AG08396 (cell line): Measurements from ENCODE around the gene PAQR7.
A peak's percentile ranks its signal among the peaks of the same experiment; 100 is the strongest.
"Not testable (repeated sequence)": the region's sequence is repeated elsewhere in the genome, so short reads cannot be mapped to it uniquely, and the experiment has no call there.

Experiments
- DNase-seq: peaks from one replicate; pipeline ENCODE4 v3.0.0; 2012; ENCODE audit warnings: low spot score, mixed read lengths

PAQR7 gene

DNA sequence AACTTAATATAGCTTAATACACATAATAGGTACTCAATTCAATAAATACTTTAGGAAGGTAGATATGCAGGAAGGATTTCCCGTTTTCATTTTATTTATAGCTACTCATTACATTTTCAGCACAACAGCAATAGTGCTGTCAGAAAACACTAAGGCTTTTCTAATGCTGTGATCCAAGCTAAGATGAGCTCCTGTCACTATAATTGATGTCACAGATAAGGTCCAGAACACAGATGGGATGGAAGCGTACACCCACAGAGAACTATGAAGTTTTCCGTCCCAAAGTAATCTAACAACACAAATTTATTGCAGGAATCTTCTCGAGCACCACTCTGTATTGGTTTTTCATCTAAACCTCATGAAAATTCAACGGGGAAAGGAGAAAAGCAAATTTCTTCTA is 29.8 kb downstream of the PAQR7 start:
- no peak for DNase-seq

DNA sequence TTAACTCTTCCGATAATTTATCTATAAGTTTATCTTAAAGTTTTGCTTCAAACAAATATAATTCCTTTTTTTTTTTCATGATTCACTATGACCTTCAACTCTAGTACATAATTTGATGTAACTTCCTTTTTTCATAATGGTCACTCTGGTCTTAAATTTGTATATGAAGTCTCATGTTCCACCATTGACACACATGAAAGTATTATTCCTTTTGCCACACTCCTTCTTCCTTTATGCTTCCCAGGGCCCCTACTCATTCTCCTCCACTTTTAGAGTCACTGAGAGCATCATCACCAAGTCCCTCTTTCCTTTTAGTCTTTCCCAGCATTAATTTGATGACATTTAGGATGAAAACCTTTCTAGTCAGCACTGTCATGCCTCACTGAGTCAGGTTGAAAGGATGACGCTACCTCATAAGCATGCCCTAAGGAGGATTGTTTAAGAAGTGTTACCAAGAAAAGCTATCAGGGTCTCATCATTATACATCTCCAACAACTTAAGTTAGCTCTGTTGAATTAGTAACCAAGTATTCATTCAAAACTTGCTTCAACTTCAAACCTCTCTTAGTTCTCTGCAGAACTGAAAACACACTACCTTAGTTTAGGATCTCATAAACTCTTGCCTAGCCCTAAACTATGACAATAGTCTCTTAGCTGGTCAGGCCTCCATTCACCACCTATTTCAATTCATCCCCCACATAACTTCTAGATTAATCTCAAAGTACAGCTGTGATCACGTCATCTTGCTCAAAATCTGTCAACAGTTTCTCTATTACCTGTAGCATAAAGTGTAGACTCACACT is 30.8 kb downstream of the PAQR7 start:
- DNase-seq: no peak

DNA sequence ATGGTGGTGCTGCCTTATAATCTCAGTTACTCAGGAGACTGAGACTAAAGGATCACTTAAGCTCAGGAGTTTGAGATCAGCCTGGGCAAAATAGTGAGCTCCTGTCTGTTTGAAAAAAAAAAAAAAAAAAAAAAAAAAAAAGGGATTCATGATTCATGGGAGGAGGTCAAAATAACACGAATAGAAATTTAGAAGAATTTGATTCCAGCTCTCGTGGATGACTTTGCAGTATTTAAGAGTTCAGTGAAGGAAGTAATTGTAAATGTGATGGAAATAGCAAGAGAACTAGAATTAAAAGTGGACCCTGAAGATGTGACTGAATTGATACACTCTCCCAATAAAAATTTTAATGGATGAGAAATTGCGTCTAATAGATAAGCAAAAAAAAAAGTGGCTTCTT is 32.0 kb downstream of the PAQR7 start:
- no peak for DNase-seq

DNA sequence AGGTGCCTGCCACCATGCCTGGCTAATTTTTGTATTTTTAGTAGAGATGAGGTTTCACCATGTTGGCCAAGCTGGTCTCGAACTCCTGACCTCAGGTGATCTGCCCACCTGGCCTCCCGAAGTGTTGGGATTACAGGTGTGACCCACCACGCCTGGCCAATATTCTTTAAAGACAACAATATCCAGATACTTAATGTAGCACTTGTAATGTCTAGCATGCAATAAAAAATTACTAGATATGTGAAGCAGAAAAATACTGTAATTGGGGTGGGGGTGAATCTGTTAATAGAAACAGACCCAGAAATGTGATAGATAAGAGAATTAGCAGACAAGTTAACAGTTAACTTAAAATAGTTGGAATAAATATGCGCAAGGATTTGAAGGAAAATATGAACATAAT is 35.7 kb downstream of the PAQR7 start:
- DNase-seq: not testable (repeated sequence)

DNA sequence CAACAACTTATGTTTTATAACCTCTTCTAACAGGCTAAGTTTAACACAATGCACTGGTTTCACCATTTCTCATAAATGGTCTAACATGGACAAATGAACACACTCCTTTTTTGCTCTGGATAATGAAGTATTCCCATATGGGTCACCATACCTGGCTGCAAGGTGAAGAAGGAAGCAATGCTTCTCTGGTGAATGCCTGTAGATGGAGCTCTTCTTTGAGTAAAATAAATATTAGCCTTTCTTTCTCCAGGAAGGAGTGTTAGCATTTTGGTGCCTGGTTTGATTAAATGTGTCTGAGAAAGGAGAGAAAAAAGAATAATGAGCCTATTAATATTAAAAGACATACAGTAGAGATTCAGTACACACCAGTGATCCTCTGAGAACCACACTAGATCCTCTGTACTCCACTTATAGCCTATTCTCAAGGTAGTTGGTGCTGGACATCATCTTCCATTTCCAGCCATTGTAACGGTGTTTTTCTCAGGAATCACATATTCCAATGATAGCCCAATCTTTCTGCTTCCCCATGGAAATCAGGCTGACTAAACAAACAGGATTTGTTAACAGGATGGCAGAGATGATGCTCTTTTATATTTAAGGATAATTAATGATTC is 38.1 kb downstream of the PAQR7 start:
- DNase-seq: no peak

DNA sequence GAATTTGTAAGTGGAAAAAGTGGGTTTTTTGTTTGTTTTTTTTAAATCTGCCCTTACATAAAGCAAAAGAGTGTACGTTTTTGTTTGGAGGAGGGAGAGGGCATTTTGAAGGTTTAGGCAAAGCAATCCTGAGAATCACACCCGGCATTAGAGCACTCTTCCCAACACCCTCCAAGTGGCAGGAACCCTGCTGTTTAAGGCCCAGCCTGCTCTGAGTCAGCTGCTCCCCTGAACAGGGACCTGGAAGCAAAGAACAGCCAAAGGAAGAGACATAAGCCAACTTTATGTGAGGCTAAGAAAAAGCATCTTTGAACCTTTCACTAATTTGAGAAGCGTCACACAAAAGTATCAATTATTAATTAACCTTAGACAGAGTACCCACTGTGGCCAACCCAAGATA is 38.8 kb downstream of the PAQR7 start:
- no peak for DNase-seq

DNA sequence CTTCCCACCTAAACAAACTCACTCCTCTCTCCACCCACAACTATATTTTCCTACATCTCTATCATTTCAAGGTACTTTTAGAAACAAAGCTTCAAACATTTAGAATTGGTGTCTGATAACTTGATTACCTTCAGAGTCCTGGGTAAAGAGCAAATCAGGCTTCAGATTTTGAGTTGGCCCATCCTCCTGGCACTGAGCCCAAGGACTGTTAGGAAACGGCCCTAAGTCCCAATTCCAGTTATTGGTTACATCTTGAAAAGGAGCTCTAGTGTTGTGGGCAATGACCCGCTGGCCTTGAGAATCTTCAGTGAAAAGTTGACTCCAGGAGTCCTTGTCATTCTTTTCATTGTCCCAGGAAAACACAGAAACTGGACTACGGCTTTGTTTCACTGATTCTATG is 40.6 kb downstream of the PAQR7 start:
- no peak for DNase-seq

DNA sequence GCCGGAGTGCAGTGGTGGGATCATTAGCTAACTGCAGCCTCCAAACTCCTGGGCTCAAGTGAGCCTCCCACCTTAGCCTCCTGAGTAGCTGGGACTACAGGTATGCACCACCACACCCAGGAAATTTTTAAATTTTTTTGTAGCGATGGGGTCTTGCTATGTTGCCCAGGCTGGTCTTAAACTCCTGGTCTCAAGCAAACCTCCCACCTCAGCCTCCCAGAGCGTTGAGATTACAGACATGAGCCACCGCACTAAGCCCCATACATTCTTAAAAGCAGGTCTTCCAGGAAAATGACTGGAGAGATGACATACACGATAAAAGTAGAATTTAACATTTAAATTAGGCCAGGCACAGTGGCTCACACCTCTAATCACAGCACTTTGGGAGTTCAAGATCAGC is 42.4 kb downstream of the PAQR7 start:
- DNase-seq: no peak

DNA sequence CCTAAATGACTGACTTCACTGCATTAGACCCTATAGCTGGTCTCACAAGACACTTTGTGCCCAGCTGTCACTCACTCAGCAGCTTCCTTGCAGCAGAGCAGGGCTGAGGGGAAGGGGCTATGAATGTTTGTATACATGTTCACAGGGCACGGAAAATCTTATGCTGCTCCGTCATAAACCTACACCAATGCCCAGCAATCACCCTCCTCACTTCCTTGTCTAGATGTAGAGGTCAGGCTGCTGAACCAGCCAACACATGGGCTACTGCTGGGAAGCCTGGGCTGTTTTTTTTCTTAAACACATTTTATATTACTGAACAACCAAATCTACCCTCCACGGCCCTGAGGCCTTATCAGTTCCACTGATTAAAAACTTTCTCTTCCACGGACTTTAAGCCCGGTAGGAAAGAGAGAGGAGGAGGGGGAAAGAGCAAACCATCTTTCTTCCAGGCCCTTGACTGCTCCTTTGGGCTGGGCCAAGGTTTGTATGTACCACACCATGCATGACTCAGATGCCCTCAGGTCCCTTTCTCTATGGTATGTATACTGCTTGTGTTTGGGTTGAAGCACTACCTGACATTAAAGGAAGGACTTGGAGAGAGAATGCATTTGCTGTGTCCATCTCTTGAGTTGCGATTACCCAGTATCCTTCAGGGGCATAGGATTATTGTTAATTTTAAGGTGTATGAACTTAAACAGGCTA is 43.0 kb downstream of the PAQR7 start:
- DNase-seq: no peak

DNA sequence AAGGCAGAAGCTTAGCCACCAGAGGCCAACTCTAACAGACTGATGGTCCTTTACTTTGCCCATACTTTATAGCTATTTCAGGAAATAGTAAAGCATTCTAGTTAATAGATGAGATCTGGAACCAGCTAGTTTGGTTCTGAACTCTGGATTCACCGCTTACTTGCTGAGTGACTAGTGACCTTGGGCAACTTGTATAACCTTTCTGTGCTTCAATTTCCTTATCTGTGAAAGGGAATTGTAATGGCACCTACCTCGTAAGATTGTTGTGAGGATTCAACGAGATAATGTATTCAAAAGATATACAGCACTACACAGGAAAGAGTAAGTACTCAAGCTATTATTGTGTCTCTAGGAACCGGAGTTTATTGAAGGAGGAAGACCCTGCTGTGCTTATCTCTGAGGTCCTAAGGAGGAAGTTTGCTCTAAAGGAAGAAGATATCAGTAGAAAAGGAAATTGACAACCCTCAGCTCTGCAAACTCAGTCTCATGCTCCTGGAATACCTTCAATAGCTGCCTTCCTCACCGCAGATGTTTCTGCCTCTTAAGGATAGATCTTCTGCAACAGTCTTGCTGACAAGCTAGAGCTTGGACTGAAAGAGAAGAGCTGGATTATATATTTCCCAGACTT is 43.8 kb downstream of the PAQR7 start:
- DNase-seq: no peak

DNA sequence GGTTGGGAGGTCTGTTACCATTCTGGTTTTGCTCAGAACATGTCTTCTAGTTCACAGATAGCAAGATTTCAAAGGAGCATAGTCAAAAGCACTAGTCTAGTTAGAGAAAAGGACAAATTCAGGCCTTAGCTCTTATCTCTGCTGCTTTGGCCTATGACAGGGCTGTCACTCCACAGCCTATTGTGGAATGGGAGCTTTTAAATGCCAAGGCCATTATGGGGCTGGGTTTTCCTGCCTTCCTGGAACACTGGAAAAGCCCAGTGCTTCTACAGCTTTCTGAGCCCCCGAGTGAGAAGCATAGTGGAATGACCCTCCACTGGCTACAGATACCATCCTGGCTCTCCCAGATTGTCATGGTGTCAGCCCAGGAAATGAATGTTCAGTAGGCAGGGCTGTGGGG is 46.5 kb downstream of the PAQR7 start:
- DNase-seq: no peak

DNA sequence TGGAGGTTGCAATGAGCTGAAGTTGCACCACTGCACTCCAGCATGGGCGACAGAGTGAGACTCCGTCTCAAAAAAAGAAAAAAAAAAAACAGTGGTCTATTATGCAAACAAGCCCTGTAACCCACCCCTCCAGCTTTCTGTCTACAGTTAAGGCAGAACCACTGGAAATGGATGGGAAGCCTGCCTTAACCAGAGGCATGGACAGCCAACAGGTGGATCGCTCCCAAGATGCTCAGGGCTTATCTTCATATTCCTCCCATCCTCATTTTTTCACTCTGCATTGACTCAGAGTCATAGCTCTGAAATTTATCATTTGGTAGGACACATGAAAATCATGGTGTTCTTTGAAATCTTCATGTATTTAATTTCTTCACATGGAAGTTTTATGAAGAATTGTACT is 47.0 kb downstream of the PAQR7 start:
- no peak for DNase-seq

DNA sequence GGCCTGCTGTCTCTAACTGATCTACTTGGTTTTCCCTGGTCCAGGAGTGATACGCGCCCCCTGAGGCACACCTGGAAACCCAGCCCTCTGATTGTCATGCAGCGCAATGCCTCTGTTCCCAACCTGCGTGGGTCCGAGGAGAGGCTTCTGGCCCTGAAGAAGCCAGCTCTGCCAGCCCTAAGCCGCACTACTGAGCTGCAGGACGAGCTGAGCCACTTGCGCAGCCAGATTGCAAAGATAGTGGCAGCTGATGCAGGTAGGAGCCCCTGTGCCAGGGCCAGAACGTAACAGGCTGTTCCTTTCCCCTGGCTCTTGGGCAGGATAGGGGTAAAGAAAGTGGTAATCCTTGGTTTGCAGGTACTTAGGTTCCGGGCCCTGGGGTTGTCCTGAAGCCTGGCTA is 48.9 kb downstream of the PAQR7 start:
- DNase-seq: no peak

DNA sequence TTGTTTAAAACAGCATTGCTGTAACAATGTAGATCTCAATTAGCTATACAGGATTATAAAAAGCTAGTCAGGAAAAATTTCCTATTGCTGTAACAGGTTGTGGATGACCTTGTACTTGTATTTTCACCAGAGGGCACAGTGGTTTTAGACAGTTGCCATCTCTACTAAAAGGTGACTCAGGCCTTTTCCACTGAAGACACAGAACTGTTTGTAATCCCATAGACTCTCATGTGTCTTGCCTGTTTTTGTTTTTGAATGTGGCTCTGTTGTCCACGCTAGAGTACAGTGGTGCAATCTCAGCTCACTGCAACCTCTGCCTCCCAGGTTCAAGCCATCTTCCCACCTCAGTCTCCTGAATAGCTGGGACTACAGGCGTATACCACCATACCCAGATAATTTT is 49.9 kb downstream of the PAQR7 start:
- DNase-seq: no peak

DNA sequence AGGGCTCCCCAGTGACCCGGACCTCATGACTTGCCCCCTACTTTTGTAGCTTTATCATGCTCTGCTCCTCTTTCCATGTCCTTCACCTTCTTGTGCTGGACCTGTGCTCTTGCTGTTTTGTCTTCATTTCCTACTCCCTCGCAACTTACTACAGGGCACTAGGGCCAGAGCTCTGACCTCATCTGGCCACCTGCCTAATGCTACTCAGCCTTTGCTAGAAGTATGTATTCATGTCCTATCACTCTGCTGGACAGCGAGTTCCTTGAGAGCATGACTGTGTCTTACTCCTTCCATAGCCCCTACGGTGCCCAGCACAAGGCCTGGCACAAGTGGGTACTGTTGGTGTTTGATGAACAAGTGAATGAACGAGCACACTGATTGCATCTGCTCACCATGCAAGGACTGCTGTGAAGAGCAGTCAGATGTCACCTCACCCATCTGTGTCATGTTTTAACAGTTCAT is 53.8 kb downstream of the PAQR7 start:
- peak; percentile 57 for DNase-seq

DNA sequence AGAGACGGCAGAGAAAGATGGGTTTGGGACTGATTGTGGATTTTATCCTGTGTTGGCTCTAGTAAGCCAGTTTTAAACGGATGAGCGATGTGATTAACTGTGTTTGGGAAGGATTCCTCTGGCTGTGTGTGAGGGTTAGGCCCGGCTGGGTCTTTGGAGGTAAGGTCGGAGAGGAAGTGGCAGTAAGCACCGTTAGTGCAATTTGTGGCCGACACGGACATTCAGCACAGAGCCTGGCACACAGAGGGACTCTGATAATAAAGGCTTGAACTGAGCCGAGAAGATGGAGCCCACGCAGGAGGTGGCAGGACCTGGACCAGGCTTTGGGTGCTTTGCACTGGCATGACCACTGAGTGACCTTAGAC is 54.4 kb downstream of the PAQR7 start:
- DNase-seq: no peak

DNA sequence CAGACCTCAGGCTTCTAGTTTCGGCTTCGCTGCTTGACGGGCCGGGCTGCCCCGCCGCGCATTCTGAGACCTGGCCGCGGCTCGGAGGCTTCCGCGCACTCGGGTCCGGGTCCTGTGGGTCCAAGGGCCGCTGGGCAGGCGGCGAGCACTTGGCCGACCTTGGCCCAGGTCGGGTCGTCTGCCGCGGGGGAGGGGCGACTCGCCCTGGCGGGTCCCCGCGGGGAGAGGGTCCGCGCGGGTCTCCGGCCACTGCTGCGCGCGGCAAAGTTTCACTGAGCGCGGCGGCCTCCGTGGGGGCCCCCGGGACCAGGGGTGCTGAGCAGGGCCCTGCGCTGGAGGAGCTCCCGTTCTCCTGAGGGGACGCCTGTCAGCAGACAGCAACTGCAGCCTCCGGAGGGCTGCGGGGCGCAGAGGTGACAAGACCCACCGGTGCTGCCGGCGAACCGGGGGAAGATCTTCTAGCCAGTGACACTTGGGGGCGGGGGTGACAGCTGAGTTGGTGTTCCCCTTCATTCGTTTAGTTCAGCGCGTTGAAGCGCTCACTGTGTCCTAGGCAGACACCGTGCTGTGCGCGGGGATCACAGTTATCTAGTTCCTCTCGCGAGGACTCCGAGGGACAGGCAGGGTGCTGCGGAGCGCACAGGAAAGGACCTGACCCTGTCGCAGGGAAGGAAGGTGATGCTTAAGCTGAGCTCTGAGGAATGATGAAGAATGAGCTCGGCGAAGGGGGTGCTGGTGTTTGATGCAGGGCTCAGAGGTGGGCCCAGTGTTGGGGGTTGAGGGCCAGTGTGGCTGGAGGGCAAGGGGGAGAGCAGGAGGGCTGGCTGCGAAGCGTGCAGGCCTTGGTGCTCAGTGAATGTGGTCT is 55.0 kb downstream of the PAQR7 start:
- peak; percentile 87 for DNase-seq

DNA sequence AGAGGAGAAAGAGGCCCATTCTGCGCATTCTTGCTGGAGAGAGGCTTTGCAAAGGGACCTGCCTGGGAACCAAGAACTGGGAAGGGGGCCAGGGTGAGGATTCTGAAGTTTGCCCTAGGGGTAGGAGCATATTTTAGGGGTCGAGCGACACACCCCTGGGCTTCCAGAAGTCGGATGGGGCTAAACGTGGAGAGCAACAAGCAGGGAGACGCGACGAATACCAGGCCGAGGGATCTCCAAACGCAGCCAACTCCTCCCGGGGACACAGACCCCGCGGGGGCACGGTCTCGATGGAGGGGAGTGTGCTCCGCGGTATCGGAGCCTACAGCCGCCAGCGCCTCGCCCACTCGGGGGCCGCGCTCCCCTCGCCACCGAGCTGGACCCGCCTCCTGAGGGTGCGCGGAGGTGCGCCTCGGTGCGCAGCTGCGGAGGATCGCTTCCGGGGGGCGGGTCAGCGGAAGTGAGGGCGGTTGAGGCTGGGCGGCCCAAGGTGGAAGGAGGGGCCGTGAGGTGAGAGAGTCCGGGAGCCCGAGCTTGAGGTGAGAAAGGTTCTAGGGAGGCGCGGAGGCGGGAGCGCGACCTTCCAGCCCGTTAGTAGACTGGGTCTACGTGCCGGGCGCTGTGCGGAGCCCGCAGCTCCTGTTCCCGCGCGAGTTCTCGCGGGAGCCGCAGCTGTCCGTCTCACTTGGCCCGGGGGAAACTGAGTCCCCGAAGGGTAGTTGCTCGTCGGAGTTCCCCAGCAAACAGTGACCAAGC is 55.8 kb downstream of the PAQR7 start, which contains the start of gene MTFR1L:
MTFR1L (plus strand) TSS at position 464 of the 756 bp plus-strand sequence. CDS start 3,151 bp downstream, outside the sequence.
- peak; percentile 93 for DNase-seq

DNA sequence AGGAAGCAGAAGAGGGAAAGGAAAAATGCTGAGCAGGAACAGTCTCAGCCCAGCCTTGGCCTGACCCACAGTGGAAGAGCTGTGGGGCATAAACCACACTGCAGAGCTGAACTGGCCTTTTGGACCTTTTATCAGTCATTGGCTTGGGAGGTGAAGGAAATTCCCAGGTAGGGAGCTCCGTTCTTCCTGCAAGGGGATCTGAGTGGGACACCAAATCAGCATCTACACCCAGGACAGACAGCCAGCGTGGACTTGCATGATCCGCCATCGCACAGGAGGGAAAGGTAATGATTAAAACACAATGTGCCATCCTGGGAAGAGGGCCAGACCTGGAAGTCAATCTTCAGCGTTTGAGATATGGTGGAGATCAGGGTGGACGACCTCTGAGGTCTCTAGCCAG is 56.9 kb downstream of the PAQR7 start:
- DNase-seq: no peak

DNA sequence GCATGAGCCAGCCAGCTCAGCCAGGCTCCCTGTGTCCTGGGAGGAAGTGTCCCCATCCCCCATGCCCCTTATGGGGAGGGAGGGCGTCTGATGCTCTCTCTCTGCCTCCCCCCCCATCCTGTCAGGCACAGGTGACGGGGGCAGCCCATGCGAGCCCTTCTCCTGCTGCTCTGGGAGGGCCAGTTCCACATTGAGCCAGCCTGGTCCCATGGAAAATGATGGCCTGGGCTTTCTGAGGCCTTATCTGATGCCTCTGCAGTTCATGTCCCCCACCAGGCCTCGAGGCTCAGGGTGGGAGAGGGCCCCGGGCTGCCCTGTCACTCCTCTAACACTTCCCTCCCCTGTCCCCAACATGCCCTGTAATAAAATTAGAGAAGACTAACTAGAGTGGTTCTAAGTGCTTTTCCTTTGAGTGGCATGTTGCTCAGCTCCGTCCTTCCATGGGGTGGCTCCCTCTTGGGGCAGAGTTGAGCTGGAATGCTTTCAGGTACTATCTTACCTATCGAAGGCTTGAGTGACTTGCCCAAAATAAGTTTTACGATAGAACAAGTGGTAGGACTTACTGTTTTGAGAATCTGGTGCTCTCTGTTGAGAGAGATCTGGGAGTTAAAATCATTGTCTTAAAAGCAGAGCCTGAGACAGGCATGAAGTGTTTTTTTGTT is 57.5 kb downstream of the PAQR7 start:
- no peak for DNase-seq
